A549 (cell line): ENCODE results near the gene MYLIP.

Experiments
- CTCF ChIP-seq: fragments of >200 bp; sonication (Bioruptor Twin); formaldehyde crosslinking; IDR thresholded peaks from 3 replicates; pipeline ENCODE4 v1.5.1; 2016
- SREBF2 ChIP-seq: fragments of 450-650 bp; IDR thresholded peaks from 2 replicates; pipeline ENCODE4 v1.6.1; 2014; ENCODE audit warnings: mild to moderate bottlenecking, moderate library complexity

DNA sequence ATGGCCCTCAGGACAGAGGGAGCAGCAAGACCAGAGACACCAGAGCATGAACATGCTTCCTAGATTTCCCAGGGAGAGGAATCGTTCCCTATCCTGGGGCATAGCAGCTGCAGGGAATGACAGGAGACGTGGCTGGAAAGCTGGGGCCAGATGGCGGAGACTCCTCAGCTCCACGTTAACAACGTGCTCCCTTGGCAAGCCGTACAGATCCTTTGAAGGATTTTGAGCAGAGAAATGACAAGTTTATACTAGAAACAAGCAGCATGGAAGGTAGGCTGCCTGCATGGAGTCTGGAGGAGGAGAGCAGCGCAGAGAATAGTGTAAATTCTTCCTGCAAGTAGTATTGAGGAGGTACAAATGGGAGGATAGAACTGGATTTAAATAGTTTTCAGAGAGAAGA, 11.7 kb downstream of the MYLIP start:
- TF ChIP-seq CTCF (no peak), SREBF2 (no peak)
